Fibroblast of lung (primary cell): Measurements from ENCODE around the gene NUDT19.

Experiments
- EZH2 ChIP-seq: IDR thresholded peaks from 2 replicates; pipeline ENCODE4 v1.5.1; 2012; ENCODE audit warnings: low read length, control low read depth, mild to moderate bottlenecking; ENCODE audit errors: missing control alignments
- TF ChIP-seq, protein P1 (sequence below), 2 donors: IDR thresholded peaks in 1 of 2; conservative IDR thresholded peaks in 1 of 2; 1 replicate in 1 of 2; 2 replicates in 1 of 2; pipeline ENCODE4 v1.5.1; 2011 to 2012; ENCODE audit warnings: low read length in 2 of 2, control low read depth in 1 of 2, inconsistent platforms in 1 of 2, low read depth in 1 of 2, mild to moderate bottlenecking in 1 of 2

DNA sequence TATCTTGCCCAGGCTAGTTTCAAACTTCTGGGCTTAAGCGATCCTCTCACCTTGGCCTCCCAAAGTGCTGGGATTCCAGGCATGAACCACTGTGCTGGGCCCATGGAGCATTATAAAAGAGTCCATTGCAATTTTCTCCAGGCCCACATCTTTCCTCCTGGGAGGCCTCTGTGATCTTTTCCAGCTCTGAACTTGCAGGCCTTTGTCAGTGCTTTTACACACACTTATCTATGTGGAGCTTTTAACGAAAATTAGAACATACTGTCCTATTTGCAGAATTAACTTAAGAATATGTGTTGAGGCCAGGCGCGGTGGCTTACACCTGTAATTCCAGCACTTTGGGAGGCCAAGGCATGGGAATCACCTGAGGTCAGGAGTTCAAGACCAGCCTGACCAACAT lies 51.8 kb downstream of the NUDT19 start:
- TF ChIP-seq, protein P1, sequence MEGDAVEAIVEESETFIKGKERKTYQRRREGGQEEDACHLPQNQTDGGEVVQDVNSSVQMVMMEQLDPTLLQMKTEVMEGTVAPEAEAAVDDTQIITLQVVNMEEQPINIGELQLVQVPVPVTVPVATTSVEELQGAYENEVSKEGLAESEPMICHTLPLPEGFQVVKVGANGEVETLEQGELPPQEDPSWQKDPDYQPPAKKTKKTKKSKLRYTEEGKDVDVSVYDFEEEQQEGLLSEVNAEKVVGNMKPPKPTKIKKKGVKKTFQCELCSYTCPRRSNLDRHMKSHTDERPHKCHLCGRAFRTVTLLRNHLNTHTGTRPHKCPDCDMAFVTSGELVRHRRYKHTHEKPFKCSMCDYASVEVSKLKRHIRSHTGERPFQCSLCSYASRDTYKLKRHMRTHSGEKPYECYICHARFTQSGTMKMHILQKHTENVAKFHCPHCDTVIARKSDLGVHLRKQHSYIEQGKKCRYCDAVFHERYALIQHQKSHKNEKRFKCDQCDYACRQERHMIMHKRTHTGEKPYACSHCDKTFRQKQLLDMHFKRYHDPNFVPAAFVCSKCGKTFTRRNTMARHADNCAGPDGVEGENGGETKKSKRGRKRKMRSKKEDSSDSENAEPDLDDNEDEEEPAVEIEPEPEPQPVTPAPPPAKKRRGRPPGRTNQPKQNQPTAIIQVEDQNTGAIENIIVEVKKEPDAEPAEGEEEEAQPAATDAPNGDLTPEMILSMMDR (conservative IDR thresholded peaks at IDR 0.05 in 1 of 2, IDR thresholded peaks at IDR 0.05 in 1 of 2; ENCODE audit: low read depth in 1 of 2, low read length in 2 of 2), result no peak
- TF ChIP-seq EZH2, result no peak
